IPS-20b (cell line): ENCODE data around the gene KCNK15.
"Not testable (repeated sequence)": the region's sequence is repeated elsewhere in the genome, so short reads cannot be mapped to it uniquely, and the experiment has no call there.

Source experiments
- H3K27ac ChIP-seq: one replicate; pipeline ENCODE4 v1.5.1; 2013; ENCODE audit warnings: low read length
- H3K27me3 ChIP-seq: 2 replicates; pipeline ENCODE4 v1.6.1; 2013; ENCODE audit warnings: mild to moderate bottlenecking, low read length, inconsistent platforms; ENCODE audit not compliant: insufficient read depth
- H3K36me3 ChIP-seq: 2 replicates; pipeline ENCODE4 v1.6.1; 2013; ENCODE audit warnings: low read depth, mild to moderate bottlenecking, inconsistent platforms, low read length, moderate library complexity; ENCODE audit not compliant: insufficient read depth
- H3K4me1 ChIP-seq: 2 replicates; pipeline ENCODE4 v1.6.1; 2013; ENCODE audit warnings: mild to moderate bottlenecking, control low read depth, inconsistent platforms, low read length, moderate library complexity; ENCODE audit not compliant: insufficient read depth
- H3K4me3 ChIP-seq: 2 replicates; pipeline ENCODE4 v1.5.1; 2013; ENCODE audit warnings: mild to moderate bottlenecking, low read length, inconsistent platforms
- H3K9ac ChIP-seq: 2 replicates; pipeline ENCODE4 v1.6.1; 2013; ENCODE audit warnings: low read depth, mild to moderate bottlenecking, inconsistent platforms, low read length, moderate library complexity
- H3K9me3 ChIP-seq: 2 replicates; pipeline ENCODE4 v1.6.1; 2013; ENCODE audit warnings: mild to moderate bottlenecking, low read depth, low read length, inconsistent platforms; ENCODE audit not compliant: insufficient read depth

KCNK15 gene

DNA sequence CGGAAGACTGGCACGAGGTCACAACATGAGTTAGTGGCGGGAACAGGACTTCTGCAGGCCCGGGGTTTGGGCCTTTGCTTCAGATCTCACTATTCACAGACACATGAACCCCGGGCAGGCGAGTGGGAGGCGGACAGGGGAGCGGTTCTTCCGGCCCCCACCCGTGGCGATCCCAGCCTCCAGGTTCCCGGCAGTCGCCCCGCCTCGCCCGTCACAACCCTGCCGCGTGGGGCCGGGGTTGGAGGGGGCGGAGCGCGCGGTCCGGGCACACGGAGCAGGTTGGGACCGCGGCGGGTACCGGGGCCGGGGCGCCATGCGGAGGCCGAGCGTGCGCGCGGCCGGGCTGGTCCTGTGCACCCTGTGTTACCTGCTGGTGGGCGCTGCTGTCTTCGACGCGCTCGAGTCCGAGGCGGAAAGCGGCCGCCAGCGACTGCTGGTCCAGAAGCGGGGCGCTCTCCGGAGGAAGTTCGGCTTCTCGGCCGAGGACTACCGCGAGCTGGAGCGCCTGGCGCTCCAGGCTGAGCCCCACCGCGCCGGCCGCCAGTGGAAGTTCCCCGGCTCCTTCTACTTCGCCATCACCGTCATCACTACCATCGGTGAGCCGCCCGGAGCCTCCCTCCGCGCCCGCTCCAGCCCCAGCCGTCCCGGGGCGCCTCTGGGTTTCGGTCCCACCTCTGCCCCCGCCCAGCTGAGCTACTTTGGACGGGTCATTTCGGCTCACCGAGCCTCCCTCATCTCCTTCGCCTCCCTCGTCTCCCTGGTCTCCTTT, at the start of gene KCNK15:
KCNK15 (plus strand) TSS at position 268 of the 769 bp plus-strand sequence; CDS start at position 314, 46 bp downstream.
- peaks cover 61% of the 10 kb centered on the region for H3K27me3 ChIP-seq
- no peaks in the 10 kb centered on the region for H3K9me3 ChIP-seq
- no peaks in the 10 kb centered on the region for H3K36me3 ChIP-seq
- no peak within 1 kb of the TSS for H3K9ac ChIP-seq
- peak within 1 kb of the TSS; percentile 61 for H3K4me3 ChIP-seq
- peaks cover 6% of the 10 kb centered on the region; the same call in 1 of the 2 replicates for H3K4me1 ChIP-seq
- no peak within 1 kb of the TSS for H3K27ac ChIP-seq

DNA sequence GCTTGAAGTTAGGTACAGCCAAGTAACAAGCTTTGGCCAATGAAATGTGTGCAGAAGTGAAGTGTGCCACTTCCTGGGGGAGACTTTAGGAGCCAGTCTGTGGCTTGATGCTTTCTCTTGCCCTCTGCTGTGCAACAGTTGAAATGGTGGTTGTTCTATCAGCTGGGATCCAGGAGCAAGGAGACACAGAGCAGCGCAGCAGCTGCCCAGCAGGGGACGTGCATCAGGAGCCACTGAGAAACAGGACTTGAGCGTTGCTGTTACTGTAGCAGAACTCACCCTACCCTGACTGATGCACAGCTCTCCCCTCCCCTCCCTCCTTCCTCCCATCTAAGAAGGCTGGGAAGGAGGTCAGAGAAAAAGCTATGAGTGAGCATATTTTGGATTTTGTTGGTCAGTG, 49.4 kb upstream of the KCNK15 start:
- H3K9ac ChIP-seq, result no peak overlapping the region
- no peaks in the 10 kb centered on the region for H3K36me3 ChIP-seq
- H3K4me1 ChIP-seq, result peaks cover 4% of the 10 kb centered on the region
- no peaks in the 10 kb centered on the region for H3K9me3 ChIP-seq
- no peak overlapping the region for H3K27ac ChIP-seq
- no peaks in the 10 kb centered on the region for H3K27me3 ChIP-seq
- no peak overlapping the region for H3K4me3 ChIP-seq

DNA sequence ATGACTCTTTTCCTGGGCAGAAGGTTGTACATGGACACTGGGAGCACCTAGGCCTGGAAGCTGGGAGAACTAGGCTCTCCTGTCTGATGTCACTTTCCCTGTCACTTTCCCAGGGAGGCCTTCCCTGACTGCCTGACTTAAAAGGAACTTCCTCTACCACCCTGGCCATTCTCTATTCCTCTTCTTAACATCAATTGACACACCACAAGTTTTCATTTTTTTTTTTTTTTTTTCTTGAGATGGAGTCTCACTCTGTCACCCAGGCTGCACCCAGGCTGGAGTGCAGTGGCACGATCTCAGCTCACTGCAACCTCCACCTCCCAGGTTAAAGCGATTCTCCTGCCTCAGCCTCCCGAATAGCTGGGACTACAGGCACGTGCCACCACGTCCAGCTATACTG, 48.6 kb upstream of the KCNK15 start:
- H3K27ac ChIP-seq, H3K9me3 ChIP-seq, H3K4me1 ChIP-seq, H3K4me3 ChIP-seq, H3K36me3 ChIP-seq, H3K9ac ChIP-seq, H3K27me3 ChIP-seq: not testable (repeated sequence)

DNA sequence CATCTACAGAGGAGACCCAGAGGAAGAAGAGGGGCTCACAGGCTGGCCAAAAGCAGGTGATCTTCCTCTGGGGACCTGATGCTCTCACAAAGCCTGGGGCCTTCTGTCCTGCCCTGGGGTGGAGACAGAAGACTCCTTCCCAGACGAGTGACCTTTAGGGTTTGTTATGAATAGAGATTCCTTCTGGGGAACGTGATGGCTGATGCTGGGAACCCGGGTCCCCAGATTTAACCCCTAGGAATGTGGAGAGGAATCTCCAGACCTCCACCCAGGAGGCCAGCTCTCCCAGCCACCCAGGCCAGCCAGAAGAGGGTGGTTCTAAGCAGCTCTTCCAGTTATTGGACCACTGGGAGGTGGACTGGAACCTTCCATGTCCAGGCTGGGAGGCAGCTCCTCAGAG, 47.3 kb upstream of the KCNK15 start:
- no peaks in the 10 kb centered on the region for H3K27me3 ChIP-seq
- H3K27ac ChIP-seq, result no peak overlapping the region
- peaks cover 6% of the 10 kb centered on the region; the same call in 1 of the 2 replicates for H3K4me1 ChIP-seq
- H3K4me3 ChIP-seq, result no peak overlapping the region
- no peaks in the 10 kb centered on the region for H3K36me3 ChIP-seq
- no peaks in the 10 kb centered on the region for H3K9me3 ChIP-seq
- H3K9ac ChIP-seq, result no peak overlapping the region

DNA sequence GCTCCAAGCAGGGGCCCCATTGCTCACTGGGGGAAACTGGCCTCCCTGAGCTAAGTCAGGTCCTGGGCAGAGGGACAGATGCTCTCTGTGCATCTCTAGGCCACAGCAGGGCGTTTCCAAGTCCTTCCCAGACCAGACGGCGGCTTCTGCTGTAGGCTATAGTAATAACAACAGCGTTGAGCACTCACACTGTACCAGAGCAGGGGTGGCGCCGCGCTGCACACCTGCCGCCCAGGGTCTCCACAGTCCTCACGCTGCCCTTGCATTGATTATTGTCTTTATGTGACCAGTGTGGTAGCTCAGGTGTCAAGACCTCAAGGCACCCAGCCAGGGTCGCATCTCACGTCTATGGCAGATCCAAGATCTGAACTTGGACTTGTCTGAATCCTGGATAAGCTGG, 45.4 kb upstream of the KCNK15 start:
- Histone ChIP-seq H3K36me3 (no peaks in the 10 kb centered on the region), H3K9me3 (no peaks in the 10 kb centered on the region), H3K9ac (no peak overlapping the region), H3K4me1 (peaks cover 6% of the 10 kb centered on the region; the same call in 1 of the 2 replicates), H3K4me3 (no peak overlapping the region), H3K27ac (no peak overlapping the region), H3K27me3 (no peaks in the 10 kb centered on the region)

DNA sequence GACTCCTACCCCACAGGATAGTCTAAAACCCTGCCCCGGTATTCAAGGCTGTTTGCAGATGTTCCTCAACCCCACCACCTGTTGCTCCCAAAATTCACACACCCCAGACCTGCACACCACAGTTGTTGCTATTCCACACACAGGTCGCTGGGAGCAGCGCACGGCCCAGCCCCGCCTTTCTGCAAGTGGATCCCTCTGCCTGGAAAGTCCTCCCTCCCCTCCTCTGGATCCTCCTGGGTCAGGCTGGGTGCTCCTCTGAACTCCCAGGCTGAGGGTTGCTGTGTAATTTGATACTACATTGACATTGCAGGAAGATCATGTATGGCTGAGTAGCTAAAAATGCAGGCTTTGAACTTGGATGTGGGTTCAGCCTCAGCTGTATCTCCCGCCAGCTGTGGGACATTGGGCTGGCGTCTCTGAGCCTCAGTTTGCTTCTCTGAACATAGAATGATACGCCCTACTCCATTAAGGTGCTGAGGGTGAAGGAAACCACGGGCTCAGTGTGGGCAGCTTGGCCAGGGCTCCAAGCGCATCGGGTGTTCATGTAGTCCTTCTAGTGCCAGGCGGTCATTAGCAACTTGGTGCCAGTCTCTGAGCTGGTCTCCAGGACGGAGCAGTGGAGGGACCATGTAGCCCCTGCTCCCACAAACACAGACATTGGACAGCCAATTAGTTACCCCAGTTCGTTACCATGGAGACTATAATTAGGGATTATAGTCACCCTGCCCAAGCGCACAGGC, 44.4 kb upstream of the KCNK15 start:
- Histone ChIP-seq H3K9ac (0 out of 2 replicates have a peak overlapping the region, but pooled peaks have one; percentile 22), H3K4me1 (peaks cover 6% of the 10 kb centered on the region; the same call in 1 of the 2 replicates), H3K27ac (no peak overlapping the region), H3K4me3 (no peak overlapping the region), H3K36me3 (no peaks in the 10 kb centered on the region), H3K9me3 (no peaks in the 10 kb centered on the region), H3K27me3 (no peaks in the 10 kb centered on the region)

DNA sequence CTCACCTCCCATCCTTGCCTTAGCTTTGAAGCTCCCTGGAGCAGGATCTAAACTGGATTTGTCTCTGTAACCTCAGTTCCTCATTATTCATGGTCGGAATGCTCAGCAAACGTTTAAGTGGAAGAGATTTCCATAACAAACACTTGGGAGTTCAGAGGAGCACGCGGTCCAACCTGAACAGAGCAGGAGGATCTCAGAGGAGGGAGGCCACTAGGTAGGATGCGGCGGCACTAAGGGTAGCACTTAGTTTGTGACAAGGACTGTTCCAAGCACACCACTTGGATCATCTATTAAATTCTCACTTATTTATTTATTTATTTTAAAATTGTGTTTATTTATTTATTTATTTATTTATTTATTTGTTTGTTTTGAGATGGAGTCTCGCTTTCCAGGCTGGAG, 43.8 kb upstream of the KCNK15 start:
- Histone ChIP-seq H3K27ac (no peak overlapping the region), H3K27me3 (no peaks in the 10 kb centered on the region), H3K4me1 (peaks cover 6% of the 10 kb centered on the region; the same call in 1 of the 2 replicates), H3K9ac (0 out of 2 replicates have a peak overlapping the region, but pooled peaks have one; percentile 22), H3K9me3 (no peaks in the 10 kb centered on the region), H3K4me3 (no peak overlapping the region), H3K36me3 (no peaks in the 10 kb centered on the region)

DNA sequence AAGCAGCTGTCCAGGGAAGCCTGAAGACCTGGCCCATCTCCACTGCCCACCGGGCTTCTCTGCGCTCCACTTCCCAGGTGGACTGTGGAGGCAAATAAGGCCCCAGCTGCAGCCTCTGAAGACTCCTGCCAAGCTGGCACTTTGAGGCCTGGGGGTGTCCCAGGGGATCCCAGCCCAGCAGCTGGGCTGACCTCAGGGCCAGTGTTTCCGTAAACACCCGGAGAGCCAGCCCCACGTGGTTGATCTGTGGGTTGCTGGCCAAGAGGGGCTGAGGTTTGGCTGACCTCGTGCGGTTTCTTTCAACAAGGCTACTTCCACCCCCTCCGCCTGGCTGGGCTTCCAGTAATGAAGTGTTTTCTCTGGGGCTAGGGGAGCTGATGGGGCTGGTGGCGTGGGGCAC, 42.9 kb upstream of the KCNK15 start:
- Histone ChIP-seq H3K27ac (no peak overlapping the region), H3K36me3 (no peaks in the 10 kb centered on the region), H3K9ac (no peak overlapping the region), H3K9me3 (no peaks in the 10 kb centered on the region), H3K4me3 (no peak overlapping the region), H3K4me1 (peaks cover 6% of the 10 kb centered on the region; the same call in 1 of the 2 replicates), H3K27me3 (no peaks in the 10 kb centered on the region)

DNA sequence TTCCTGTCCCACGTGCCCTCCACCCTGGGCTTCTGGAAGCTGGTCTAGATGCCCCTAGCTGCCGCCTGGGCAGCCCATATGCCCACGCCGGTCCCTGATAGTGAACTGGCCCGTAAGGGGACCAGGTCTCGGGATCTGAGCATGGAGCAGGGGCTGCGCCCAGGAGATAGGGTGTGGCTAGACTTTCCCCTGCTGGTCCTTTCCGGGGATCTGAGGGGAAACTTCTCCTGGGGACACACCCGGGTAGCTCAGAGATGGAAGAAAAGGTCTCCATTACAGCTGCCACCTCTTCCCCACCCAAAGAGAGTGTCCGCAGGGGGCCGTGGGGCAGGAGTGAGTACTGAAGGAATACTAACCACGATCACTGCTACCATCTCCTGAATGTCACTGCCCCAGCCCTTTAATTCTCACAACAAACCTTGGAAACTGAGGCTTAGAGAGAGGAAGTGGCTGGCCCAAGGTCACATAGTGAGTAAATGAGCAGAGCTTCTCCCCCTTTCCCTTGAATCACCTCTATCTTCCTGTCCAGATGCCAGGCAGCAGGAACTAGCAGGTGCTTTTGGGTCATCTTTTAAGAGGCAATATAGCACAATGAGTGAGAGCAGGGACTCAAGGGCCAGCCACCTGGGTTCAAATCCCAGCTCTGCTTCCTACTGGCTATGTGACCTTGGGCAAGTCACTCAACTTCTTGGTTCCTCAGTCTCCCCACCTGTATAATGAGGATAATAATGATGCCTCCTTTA, 42.3 kb upstream of the KCNK15 start:
- H3K9me3 ChIP-seq, result no peaks in the 10 kb centered on the region
- no peak overlapping the region for H3K9ac ChIP-seq
- H3K27me3 ChIP-seq, result no peaks in the 10 kb centered on the region
- H3K36me3 ChIP-seq, result no peaks in the 10 kb centered on the region
- H3K4me1 ChIP-seq, result peaks cover 6% of the 10 kb centered on the region; the same call in 1 of the 2 replicates
- no peak overlapping the region for H3K4me3 ChIP-seq
- no peak overlapping the region for H3K27ac ChIP-seq

DNA sequence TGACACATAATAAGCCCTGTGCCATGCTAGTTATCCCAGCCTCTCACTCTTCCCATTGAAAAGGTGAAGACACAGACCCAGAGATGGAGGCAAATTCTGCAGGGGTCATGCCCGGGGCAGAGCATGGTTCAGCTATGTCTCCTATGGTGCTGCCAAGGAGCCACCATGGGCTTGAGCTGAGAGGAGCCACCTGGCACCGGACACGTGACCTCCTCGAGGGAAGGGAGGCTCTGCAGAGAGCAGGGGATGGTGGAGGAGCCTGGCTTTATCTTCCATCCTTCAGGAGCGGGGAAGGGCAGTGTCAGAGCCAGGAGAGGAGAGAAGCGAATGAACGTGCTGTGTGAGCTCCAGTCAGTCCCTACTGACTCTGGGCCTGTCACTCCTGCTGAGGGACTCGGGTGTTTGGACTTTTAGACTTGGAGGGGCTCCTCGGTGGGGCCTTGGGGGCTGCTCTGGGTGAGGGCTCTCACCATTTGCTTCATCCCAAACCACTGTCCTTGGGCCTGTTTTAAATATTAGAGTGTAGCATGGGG, 41.6 kb upstream of the KCNK15 start:
- Histone ChIP-seq H3K9ac (no peak overlapping the region), H3K9me3 (no peaks in the 10 kb centered on the region), H3K36me3 (no peaks in the 10 kb centered on the region), H3K27me3 (no peaks in the 10 kb centered on the region), H3K4me3 (no peak overlapping the region), H3K27ac (no peak overlapping the region), H3K4me1 (peaks cover 6% of the 10 kb centered on the region; the same call in 1 of the 2 replicates)

DNA sequence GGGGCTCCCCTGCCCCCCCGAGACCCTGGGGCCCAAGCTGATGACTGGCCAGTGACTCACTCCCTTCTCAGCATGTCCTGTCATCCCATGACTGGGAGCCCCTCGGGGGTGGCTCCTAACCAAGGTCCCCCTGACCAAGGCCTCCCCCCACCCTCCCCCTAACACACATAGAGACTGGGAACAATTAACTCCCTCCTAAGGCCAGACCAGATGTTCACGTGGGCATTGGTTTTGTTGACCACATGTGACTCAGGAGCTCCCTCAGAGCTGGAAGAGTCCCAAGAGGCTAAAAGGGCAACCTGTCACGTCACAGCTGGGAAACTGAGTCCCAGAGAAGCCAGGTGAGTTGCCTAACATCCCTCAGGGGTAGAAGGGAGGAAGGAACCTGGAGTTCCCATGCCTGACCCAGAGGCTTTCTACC, 41.1 kb upstream of the KCNK15 start:
- Histone ChIP-seq H3K36me3 (no peaks in the 10 kb centered on the region), H3K9me3 (no peaks in the 10 kb centered on the region), H3K4me3 (no peak overlapping the region), H3K27ac (no peak overlapping the region), H3K4me1 (peaks cover 6% of the 10 kb centered on the region; the same call in 1 of the 2 replicates), H3K27me3 (no peaks in the 10 kb centered on the region), H3K9ac (no peak overlapping the region)
